H9 (cell line): ENCODE measurements around the gene FAM120C. TPM values are rescaled to one million over a fixed set of nuclear protein-coding genes. Genes with fewer than 3 reads are reported as not detected.

Experiments
- DNase-seq: peaks from one replicate; pipeline ENCODE4 v3.0.0-alpha.2; 2017
- H2AFZ ChIP-seq: one replicate; pipeline ENCODE4 v1.6.1; 2013; ENCODE audit warnings: mild to moderate bottlenecking, low read length, control low read depth, moderate library complexity
- H2AK5ac ChIP-seq: 2 replicates; pipeline ENCODE4 v1.6.1; 2013; ENCODE audit warnings: low read length, control low read depth, mixed read lengths; ENCODE audit not compliant: insufficient read length
- H2BK120ac ChIP-seq: one replicate; pipeline ENCODE4 v1.6.1; 2013; ENCODE audit warnings: low read depth, mild to moderate bottlenecking, low read length, control low read depth, inconsistent platforms; ENCODE audit not compliant: poor library complexity, severe bottlenecking
- H2BK12ac ChIP-seq: 2 replicates; pipeline ENCODE4 v1.6.1; 2013; ENCODE audit warnings: low read length, control low read depth, mixed read lengths, low read depth; ENCODE audit not compliant: insufficient read length
- H2BK15ac ChIP-seq: 2 replicates; pipeline ENCODE4 v1.6.1; 2013; ENCODE audit warnings: low read depth, low read length, control low read depth
- H2BK20ac ChIP-seq: one replicate; pipeline ENCODE4 v1.6.1; 2013; ENCODE audit warnings: low read depth, mild to moderate bottlenecking, low read length, control low read depth, inconsistent platforms; ENCODE audit not compliant: poor library complexity, severe bottlenecking
- H2BK5ac ChIP-seq: 2 replicates; pipeline ENCODE4 v1.6.1; 2013; ENCODE audit warnings: low read length, control low read depth, mixed read lengths; ENCODE audit not compliant: insufficient read length
- H3K14ac ChIP-seq: 2 replicates; pipeline ENCODE4 v1.6.1; 2013; ENCODE audit warnings: low read length, control low read depth; ENCODE audit not compliant: insufficient read depth
- H3K18ac ChIP-seq: 2 replicates; pipeline ENCODE4 v1.6.1; 2013; ENCODE audit warnings: low read depth, mild to moderate bottlenecking, mixed read lengths, low read length, control low read depth; ENCODE audit not compliant: insufficient read length
- H3K23ac ChIP-seq: 2 replicates; pipeline ENCODE4 v1.6.1; 2013; ENCODE audit warnings: low read length, control low read depth, mixed read lengths, low read depth; ENCODE audit not compliant: insufficient read length
- H3K23me2 ChIP-seq: 2 replicates; pipeline ENCODE4 v1.6.1; 2013; ENCODE audit warnings: low read depth, mild to moderate bottlenecking, mixed read lengths, low read length, control low read depth; ENCODE audit not compliant: insufficient read length, poor library complexity, severe bottlenecking
- H3K27ac ChIP-seq: 2 replicates; pipeline ENCODE4 v1.5.1; 2013; ENCODE audit warnings: low read length, control low read depth, mixed read lengths, low read depth; ENCODE audit not compliant: insufficient read length
- H3K27me3 ChIP-seq: 2 replicates; pipeline ENCODE4 v1.6.1; 2013; ENCODE audit warnings: low read length, control low read depth, inconsistent platforms; ENCODE audit not compliant: insufficient read depth
- H3K4ac ChIP-seq: 2 replicates; pipeline ENCODE4 v1.6.1; 2013; ENCODE audit warnings: low read depth, mild to moderate bottlenecking, control low read depth, inconsistent platforms, low read length, moderate library complexity
- H3K4me1 ChIP-seq: 2 replicates; pipeline ENCODE4 v1.6.1; 2013; ENCODE audit warnings: low read length, control low read depth, inconsistent platforms; ENCODE audit not compliant: insufficient read depth
- H3K4me2 ChIP-seq: 2 replicates; pipeline ENCODE4 v1.6.1; 2013; ENCODE audit warnings: low read length, control low read depth, mixed read lengths; ENCODE audit not compliant: insufficient read length, insufficient read depth
- H3K56ac ChIP-seq: 2 replicates; pipeline ENCODE4 v1.6.1; 2013; ENCODE audit warnings: low read depth, mild to moderate bottlenecking, mixed read lengths, low read length, control low read depth; ENCODE audit not compliant: insufficient read length
- H3K79me1 ChIP-seq: 2 replicates; pipeline ENCODE4 v1.6.1; 2013; ENCODE audit warnings: low read depth, mild to moderate bottlenecking, moderate library complexity, low read length, control low read depth, inconsistent platforms; ENCODE audit not compliant: insufficient read depth, poor library complexity, severe bottlenecking
- H3K79me2 ChIP-seq: 2 replicates; pipeline ENCODE4 v1.6.1; 2013; ENCODE audit warnings: low read length, control low read depth, inconsistent platforms; ENCODE audit not compliant: insufficient read depth
- H3K9ac ChIP-seq: 2 replicates; pipeline ENCODE4 v1.6.1; 2013; ENCODE audit warnings: low read length, control low read depth, mixed read lengths; ENCODE audit not compliant: insufficient read length; ENCODE audit errors: extremely low read depth
- H3K9me3 ChIP-seq: one replicate; pipeline ENCODE4 v1.6.1; 2013; ENCODE audit warnings: low read depth, low read length, inconsistent platforms; ENCODE audit not compliant: control insufficient read depth
- H3T11ph ChIP-seq: one replicate; pipeline ENCODE4 v1.6.1; 2013; ENCODE audit warnings: mild to moderate bottlenecking, low read length, control low read depth, inconsistent platforms
- H4K20me1 ChIP-seq: one replicate; pipeline ENCODE4 v1.6.1; 2013; ENCODE audit not compliant: control insufficient read depth, insufficient read length, insufficient read depth
- H4K5ac ChIP-seq: 2 replicates; pipeline ENCODE4 v1.6.1; 2013; ENCODE audit warnings: low read depth, mild to moderate bottlenecking, mixed read lengths, low read length, control low read depth; ENCODE audit not compliant: insufficient read length
- H4K8ac ChIP-seq: replicated peaks from 2 replicates; pipeline ENCODE4 v1.6.1; 2013; ENCODE audit warnings: low read length, control low read depth, mixed read lengths, low read depth; ENCODE audit not compliant: insufficient read length
- H4K91ac ChIP-seq: 2 replicates; pipeline ENCODE4 v1.6.1; 2013; ENCODE audit warnings: low read depth, mild to moderate bottlenecking, moderate library complexity, mixed read lengths, low read length, control low read depth; ENCODE audit not compliant: insufficient read length
- H3K27ac Mint-ChIP-seq, 3 experiments: 2 replicates in 2 of 3; 3 replicates in 1 of 3; pipeline ENCODE4 v1.8.0; 2020 to 2021; ENCODE audit warnings: mixed read lengths in 3 of 3, mild to moderate bottlenecking in 1 of 3, moderate library complexity in 1 of 3
- H3K27me3 Mint-ChIP-seq: 2 replicates; pipeline ENCODE4 v1.8.0; 2021; ENCODE audit warnings: low read depth, mild to moderate bottlenecking, moderate library complexity, mixed read lengths
- H3K36me3 Mint-ChIP-seq, 3 experiments: 2 replicates in 2 of 3; 3 replicates in 1 of 3; pipeline ENCODE4 v1.8.0; 2020 to 2021; ENCODE audit warnings: low read depth in 3 of 3, mixed read lengths in 3 of 3; ENCODE audit not compliant: insufficient read depth in 1 of 3
- H3K4me1 Mint-ChIP-seq, 2 experiments: 2 replicates each; pipeline ENCODE4 v1.8.0; 2020; ENCODE audit warnings: mixed read lengths in 2 of 2
- H3K4me3 Mint-ChIP-seq, 2 experiments: 2 replicates in 1 of 2; 3 replicates in 1 of 2; pipeline ENCODE4 v1.8.0; 2020 to 2021; ENCODE audit warnings: mild to moderate bottlenecking in 2 of 2, mixed read lengths in 2 of 2, moderate library complexity in 1 of 2
- H3K9me3 Mint-ChIP-seq, 2 experiments: 2 replicates in 1 of 2; 3 replicates in 1 of 2; pipeline ENCODE4 v1.8.0; 2020; ENCODE audit warnings: mild to moderate bottlenecking in 2 of 2, mixed read lengths in 2 of 2, moderate library complexity in 1 of 2
- CTCF ChIP-seq: fragments of 200-600 bp; sonication (generic); conservative IDR thresholded peaks from 3 replicates; pipeline ENCODE4 v1.8.0; 2021; ENCODE audit warnings: antibody characterized with exemption, mild to moderate bottlenecking
- total RNA-seq: library from RNA; stranded (reverse); gene quantifications from 2 replicates; pipeline ENCODE4 v1.2.1, GENCODE V29; 2021

The FAM120C gene
- total RNA-seq, 1 experiment from 2014 or later = 9.2 TPM

DNA sequence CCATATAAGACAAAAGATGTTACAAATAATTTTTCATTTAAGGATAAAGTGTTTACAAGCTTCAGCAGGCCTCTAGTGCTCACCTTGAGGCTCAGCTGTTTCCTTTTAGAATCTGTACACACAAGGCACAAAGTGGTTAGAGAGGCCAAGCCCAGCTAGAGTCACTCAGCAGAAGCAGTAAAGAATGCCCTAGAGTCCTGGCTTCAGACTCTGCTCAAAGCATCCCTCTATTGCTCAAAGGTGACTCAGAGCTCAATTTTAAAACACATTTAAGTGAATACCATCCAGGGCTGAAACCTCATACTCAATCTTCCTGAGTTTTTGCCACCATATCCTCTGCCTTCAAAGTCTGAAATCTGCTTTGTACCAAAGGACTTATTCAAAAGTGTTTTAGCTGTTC, 116.2 kb downstream of the FAM120C start:
- H2BK12ac ChIP-seq = no peak overlapping the region
- no peak overlapping the region for H4K5ac ChIP-seq
- no peak overlapping the region for H3K27ac ChIP-seq
- H3K18ac ChIP-seq = no peak overlapping the region
- no peak overlapping the region for H2AK5ac ChIP-seq
- H4K8ac ChIP-seq = no peak overlapping the region
- no peak overlapping the region for H4K91ac ChIP-seq
- no peaks in the 10 kb centered on the region for H3K79me2 ChIP-seq
- peaks cover 2 to 16% of the 10 kb centered on the region in 2 experiments; a peak in 3 of 4 replicates for H3K4me1 Mint-ChIP-seq
- H3K56ac ChIP-seq = no peak overlapping the region
- H3K4me3 Mint-ChIP-seq = no peak overlapping the region
- H3K79me1 ChIP-seq = no peaks in the 10 kb centered on the region
- no peaks in the 10 kb centered on the region for H3K23me2 ChIP-seq
- no peak for DNase-seq
- no peak overlapping the region for H2AFZ ChIP-seq
- peaks cover 0 to 9% (median 0%) of the 10 kb centered on the region in 3 experiments; a peak in 4 of 7 replicates for H3K36me3 Mint-ChIP-seq
- TF ChIP-seq CTCF = no peak
- H3K27me3 Mint-ChIP-seq = no peaks in the 10 kb centered on the region
- H2BK5ac ChIP-seq = no peak overlapping the region
- H3K4me1 ChIP-seq = no peaks in the 10 kb centered on the region
- H3K27me3 ChIP-seq = no peaks in the 10 kb centered on the region
- no peak overlapping the region for H2BK120ac ChIP-seq
- no peak overlapping the region for H3T11ph ChIP-seq
- H2BK20ac ChIP-seq = no peak overlapping the region
- H2BK15ac ChIP-seq = no peak overlapping the region
- peaks cover 67 to 70% of the 10 kb centered on the region in 2 experiments for H3K9me3 Mint-ChIP-seq
- H3K4ac ChIP-seq = no peak overlapping the region
- H3K9me3 ChIP-seq = peaks cover 44% of the 10 kb centered on the region
- H3K9ac ChIP-seq = no peak overlapping the region
- no peak overlapping the region for H3K4me2 ChIP-seq
- H3K23ac ChIP-seq = no peak overlapping the region
- H3K27ac Mint-ChIP-seq = no peak overlapping the region
- H4K20me1 ChIP-seq = no peaks in the 10 kb centered on the region
- no peak overlapping the region for H3K14ac ChIP-seq
